ENCODE results near the gene PRDM16.

- TF ChIP-seq, protein P1, sequence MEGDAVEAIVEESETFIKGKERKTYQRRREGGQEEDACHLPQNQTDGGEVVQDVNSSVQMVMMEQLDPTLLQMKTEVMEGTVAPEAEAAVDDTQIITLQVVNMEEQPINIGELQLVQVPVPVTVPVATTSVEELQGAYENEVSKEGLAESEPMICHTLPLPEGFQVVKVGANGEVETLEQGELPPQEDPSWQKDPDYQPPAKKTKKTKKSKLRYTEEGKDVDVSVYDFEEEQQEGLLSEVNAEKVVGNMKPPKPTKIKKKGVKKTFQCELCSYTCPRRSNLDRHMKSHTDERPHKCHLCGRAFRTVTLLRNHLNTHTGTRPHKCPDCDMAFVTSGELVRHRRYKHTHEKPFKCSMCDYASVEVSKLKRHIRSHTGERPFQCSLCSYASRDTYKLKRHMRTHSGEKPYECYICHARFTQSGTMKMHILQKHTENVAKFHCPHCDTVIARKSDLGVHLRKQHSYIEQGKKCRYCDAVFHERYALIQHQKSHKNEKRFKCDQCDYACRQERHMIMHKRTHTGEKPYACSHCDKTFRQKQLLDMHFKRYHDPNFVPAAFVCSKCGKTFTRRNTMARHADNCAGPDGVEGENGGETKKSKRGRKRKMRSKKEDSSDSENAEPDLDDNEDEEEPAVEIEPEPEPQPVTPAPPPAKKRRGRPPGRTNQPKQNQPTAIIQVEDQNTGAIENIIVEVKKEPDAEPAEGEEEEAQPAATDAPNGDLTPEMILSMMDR (IDR thresholded peaks at IDR 0.05) = no peak
- TF ChIP-seq POLR2A (IDR thresholded peaks at IDR 0.05) = no peak
These were observed 276.8 kb downstream of the PRDM16 start for GRCh38 chr1:3345792-3346191.
